SK-N-SH (cell line): Measurements from ENCODE around the gene RBM19. TPM values are rescaled to one million over a fixed set of nuclear protein-coding genes. Genes with fewer than 3 reads are reported as not detected.
A peak's percentile ranks its signal among the peaks of the same experiment; 100 is the strongest.

Experiments
- CTCF ChIA-PET: fragments of 300-600, 350-600 bp; formaldehyde crosslinking; extraction: SDS; loops from one replicate; lab custom pipeline; 2021; lab: Yijun Ruan, JAX
- POLR2A ChIA-PET: fragments of 350-600 bp; sonication (Branson Sonifier 250); formaldehyde crosslinking; extraction: SDS; loops from one replicate; lab custom pipeline; 2020; ENCODE audit warnings: antibody characterized with exemption, inconsistent platforms; lab: Yijun Ruan, JAX
- DNase-seq: peaks from one replicate; pipeline ENCODE4 v3.0.0; 2012
- H2AFZ ChIP-seq: fragments of 200-600 bp; sonication (generic); 2 replicates; pipeline ENCODE4 v1.8.1; 2016; ENCODE audit warnings: antibody characterized with exemption, mild to moderate bottlenecking, low read depth
- H3F3A ChIP-seq: fragments of 200-600 bp; sonication (generic); replicated peaks from 2 replicates; pipeline ENCODE3; 2016; ENCODE audit warnings: antibody characterized with exemption, mild to moderate bottlenecking; ENCODE audit not compliant: insufficient read depth
- H3K27ac ChIP-seq, 2 experiments: fragments of 200-500 bp in 1 of 2; fragments of 200-600 bp in 1 of 2; sonication (Bioruptor generic) in 1 of 2; sonication (generic), shearing (Covaris generic) in 1 of 2; 2 replicates each; pipeline versions ENCODE4 v1.5.1 to v1.6.1; 2014 to 2016; ENCODE audit warnings: low read depth in 2 of 2, inconsistent platforms in 1 of 2, low read length in 1 of 2, mild to moderate bottlenecking in 1 of 2, mixed read lengths in 1 of 2
- H3K27me3 ChIP-seq: fragments of 200-600 bp; sonication (generic), shearing (Covaris generic); 2 replicates; pipeline ENCODE4 v1.6.1; 2016; ENCODE audit warnings: mixed run types; ENCODE audit not compliant: insufficient read depth
- H3K36me3 ChIP-seq, 2 experiments: fragments of 200-500 bp in 1 of 2; fragments of 200-600 bp in 1 of 2; sonication (Bioruptor generic) in 1 of 2; sonication (generic) in 1 of 2; replicated peaks in 1 of 2; 2 replicates each; pipeline versions ENCODE3 to v1.5.1; 2014 to 2016; ENCODE audit warnings: low read length in 1 of 2, mild to moderate bottlenecking in 1 of 2; ENCODE audit not compliant: insufficient read depth in 2 of 2, control insufficient read depth in 1 of 2
- H3K4me1 ChIP-seq, 2 experiments: fragments of 200-500 bp in 1 of 2; fragments of 200-600 bp in 1 of 2; sonication (Bioruptor generic) in 1 of 2; sonication (generic), shearing (Covaris generic) in 1 of 2; 2 replicates each; pipeline versions ENCODE4 v1.5.1 to v1.6.1; 2014 to 2016; ENCODE audit warnings: low read depth in 1 of 2, low read length in 1 of 2, mixed run types in 1 of 2; ENCODE audit not compliant: insufficient read depth in 2 of 2, control insufficient read depth in 1 of 2
- H3K4me2 ChIP-seq: fragments of 200-600 bp; sonication (generic), shearing (Covaris generic); 2 replicates; pipeline ENCODE4 v1.6.1; 2017; ENCODE audit warnings: mixed run types
- H3K4me3 ChIP-seq, 2 experiments: fragments of 200-500 bp in 1 of 2; fragments of 200-600 bp in 1 of 2; sonication (Bioruptor generic) in 1 of 2; sonication (generic), shearing (Covaris generic) in 1 of 2; 2 replicates each; pipeline versions ENCODE4 v1.5.1 to v1.8.1; 2014 to 2016; ENCODE audit warnings: low read depth in 2 of 2, inconsistent platforms in 1 of 2, low read length in 1 of 2, mild to moderate bottlenecking in 1 of 2, mixed read lengths in 1 of 2, moderate library complexity in 1 of 2
- H3K79me2 ChIP-seq: fragments of 200-600 bp; sonication (generic); 2 replicates; pipeline ENCODE4 v1.8.1; 2017; ENCODE audit warnings: mild to moderate bottlenecking; ENCODE audit not compliant: insufficient read depth
- H3K9ac ChIP-seq: fragments of 200-600 bp; sonication (generic); 2 replicates; pipeline ENCODE4 v1.6.1; 2017; ENCODE audit warnings: mixed run types
- H3K9me2 ChIP-seq: fragments of 200-600 bp; sonication (generic); 2 replicates; pipeline ENCODE4 v1.6.1; 2017; ENCODE audit warnings: mixed run types
- H3K9me3 ChIP-seq: fragments of 200-600 bp; sonication (generic); 2 replicates; pipeline ENCODE4 v1.6.1; 2017; ENCODE audit warnings: mixed run types, mild to moderate bottlenecking, moderate library complexity
- H4K20me1 ChIP-seq: fragments of 200-600 bp; sonication (generic); 2 replicates; pipeline ENCODE4 v1.6.1; 2017; ENCODE audit warnings: mild to moderate bottlenecking, mixed run types; ENCODE audit not compliant: insufficient read depth
- EP300 ChIP-seq, 2 experiments: IDR thresholded peaks; 2 replicates each; pipeline versions ENCODE4 v1.4.0 to v1.6.1; 2012; ENCODE audit warnings: borderline replicate concordance in 1 of 2, low read depth in 1 of 2, low read length in 1 of 2
- EZH2phosphoT487 ChIP-seq: fragments of 200-600 bp; sonication (generic); IDR thresholded peaks from 2 replicates; pipeline ENCODE4 v1.6.1; 2017; ENCODE audit warnings: low read depth, mixed run types, mild to moderate bottlenecking, antibody characterized with exemption, moderate library complexity, borderline replicate concordance
- MAX ChIP-seq: IDR thresholded peaks from 2 replicates; pipeline ENCODE4 v1.4.0; 2012; ENCODE audit warnings: low read depth
- POLR2AphosphoS5 ChIP-seq: IDR thresholded peaks from 2 replicates; pipeline ENCODE4 v1.6.1; 2012; ENCODE audit warnings: low read depth, low read length
- RAD21 ChIP-seq: IDR thresholded peaks from 2 replicates; pipeline ENCODE4 v1.6.1; 2012; ENCODE audit warnings: mild to moderate bottlenecking, low read length
- SMC3 ChIP-seq: IDR thresholded peaks from 2 replicates; pipeline ENCODE4 v1.6.1; 2012; ENCODE audit warnings: low read depth, low read length, improper control_type of control experiment
- TEAD4 ChIP-seq: IDR thresholded peaks from 2 replicates; pipeline ENCODE4 v1.4.0; 2012; ENCODE audit warnings: mild to moderate bottlenecking, borderline replicate concordance; ENCODE audit not compliant: insufficient read depth
- YY1 ChIP-seq: IDR thresholded peaks from 2 replicates; pipeline ENCODE4 v1.4.0; 2012; ENCODE audit warnings: low read depth, mild to moderate bottlenecking
- ZBTB33 ChIP-seq: IDR thresholded peaks from 2 replicates; pipeline ENCODE4 v1.4.0; 2012; ENCODE audit warnings: low read depth, borderline replicate concordance
- WGBS: methylation state at CpG from one replicate; pipeline ENCODE4 v1.1.6; 2017; ENCODE audit warnings: low lambda C conversion rate; 5-methylcytosine and 5-hydroxymethylcytosine counted together
- polyA plus RNA-seq, 3 experiments: library from polyadenylated mRNA; depleted of rRNA; stranded (reverse); fragments of >200 nt; gene quantifications; 2 replicates each; pipeline ENCODE4 v1.2.3, GENCODE V29; 2012

RBM19 gene
- polyA plus RNA-seq, 1 of the 3 experiments (the other 2 are of a cell fraction): 16.6 TPM

GRCh38 chr12:113889891-113890581 is 76.1 kb downstream of the RBM19 start:
- Histone ChIP-seq H3K4me3 (no peak overlapping the region; a peak in 1 of 4 replicates), H3K79me2 (no peaks in the 10 kb centered on the region), H3K36me3 (no peaks in the 10 kb centered on the region), H3K4me1 (peaks cover 0 to 18% of the 10 kb centered on the region in 2 experiments; a peak in 2 of 4 replicates), H3K9ac (no peak overlapping the region), H3K27ac (peak overlapping the region in 1 of 2 experiments; percentile 48; a peak in 1 of 4 replicates), H4K20me1 (no peaks in the 10 kb centered on the region), H3K9me3 (no peaks in the 10 kb centered on the region), H2AFZ (no peak overlapping the region), H3K9me2 (no peaks in the 10 kb centered on the region), H3K4me2 (no peak overlapping the region), H3F3A (no peaks in the 10 kb centered on the region), H3K27me3 (no peaks in the 10 kb centered on the region)
- CTCF ChIA-PET: interaction anchor here (1.0 to 5.4 kb wide), 4 partner anchors 9 to 23 kb away, joined by 3 to 39 read pairs (median 3); no protein-coding TSS in a partner anchor
- WGBS: 60% methylated on average over 23 of the region's 23 CpGs
- peak; percentile 76 for DNase-seq
- TF ChIP-seq YY1 (no peak), RAD21 (0 out of 2 replicates have a peak, but pooled peaks have one; percentile 7), EP300 (IDR thresholded peaks at IDR 0.05; ENCODE audit: borderline replicate concordance in 1 of 2, low read depth in 1 of 2, low read length in 1 of 2) (peak in 1 of 2 experiments; percentile 24; a peak in 1 of 4 replicates)
- POLR2A ChIA-PET: no interaction called here

GRCh38 chr12:113889076-113889475 is 77.0 kb downstream of the RBM19 start:
- H3K9me3 ChIP-seq: no peaks in the 10 kb centered on the region
- peak; percentile 17; the same call in 1 of the 2 replicates for TF ChIP-seq SMC3
- no peak for TF ChIP-seq POLR2AphosphoS5
- TF ChIP-seq YY1: no peak
- no peak for TF ChIP-seq TEAD4
- peak; percentile 57 for TF ChIP-seq RAD21
- TF ChIP-seq MAX: no peak
- no peak for TF ChIP-seq EZH2phosphoT487
- no peak for TF ChIP-seq ZBTB33
- H3K27ac ChIP-seq: no peak overlapping the region
- no peak overlapping the region for H3K4me2 ChIP-seq
- ChIA-PET POLR2A (no interaction called here), CTCF (interaction anchor here (0.5 to 5.4 kb wide), 4 partner anchors 12 to 31 kb away, joined by 3 to 39 read pairs (median 3); no protein-coding TSS in a partner anchor)
- no peaks in the 10 kb centered on the region for H3K79me2 ChIP-seq
- no peak overlapping the region for H2AFZ ChIP-seq
- H3K4me3 ChIP-seq: no peak overlapping the region
- no peaks in the 10 kb centered on the region for H3F3A ChIP-seq
- no peaks in the 10 kb centered on the region for H4K20me1 ChIP-seq
- H3K36me3 ChIP-seq: no peaks in the 10 kb centered on the region
- H3K9me2 ChIP-seq: no peaks in the 10 kb centered on the region
- H3K9ac ChIP-seq: no peak overlapping the region
- no peaks in the 10 kb centered on the region for H3K27me3 ChIP-seq
- peaks cover 0 to 18% of the 10 kb centered on the region in 2 experiments; a peak in 2 of 4 replicates for H3K4me1 ChIP-seq
- WGBS: 89% methylated on average over 1 of the region's 3 CpGs
- peak; percentile 45 for DNase-seq
